Activated CD4-positive, alpha-beta T cell treated with anti-CD3 and anti-CD28 coated beads for 24 hours (primary cell): ENCODE measurements around the gene C3.
"Not testable (repeated sequence)": the region's sequence is repeated elsewhere in the genome, so short reads cannot be mapped to it uniquely, and the experiment has no call there.

Source experiments
- DNase-seq, 2 donors: peaks; one replicate each; pipeline ENCODE4 v3.0.0-alpha.2; 2020; ENCODE audit warnings: low read depth in 2 of 2

C3 gene

GRCh38 chr19:6664916-6665315, 55.5 kb downstream of the C3 start:
- DNase-seq: no peak

GRCh38 chr19:6663236-6664201, 56.9 kb downstream of the C3 start:
- DNase-seq: no peak

DNA sequence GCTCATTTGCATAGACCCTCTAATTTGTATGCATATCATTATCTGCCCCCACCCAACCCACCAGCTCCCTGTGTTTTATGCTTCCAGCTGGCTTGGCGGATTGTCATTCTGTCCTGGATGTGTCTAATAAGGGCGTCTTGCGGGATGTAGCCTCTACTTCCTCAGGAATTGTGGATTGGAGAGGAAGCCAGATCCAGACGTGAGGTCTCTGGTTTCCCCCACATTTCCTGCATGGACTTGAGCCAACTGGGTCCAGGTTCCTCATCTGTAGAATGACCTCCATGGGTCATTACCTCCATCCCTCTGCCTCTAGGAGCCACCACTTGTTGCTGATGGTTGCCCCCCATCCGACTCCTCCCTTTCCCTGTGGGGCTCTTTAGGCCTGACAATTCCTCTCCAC, 57.7 kb downstream of the C3 start:
- no peak for DNase-seq

DNA sequence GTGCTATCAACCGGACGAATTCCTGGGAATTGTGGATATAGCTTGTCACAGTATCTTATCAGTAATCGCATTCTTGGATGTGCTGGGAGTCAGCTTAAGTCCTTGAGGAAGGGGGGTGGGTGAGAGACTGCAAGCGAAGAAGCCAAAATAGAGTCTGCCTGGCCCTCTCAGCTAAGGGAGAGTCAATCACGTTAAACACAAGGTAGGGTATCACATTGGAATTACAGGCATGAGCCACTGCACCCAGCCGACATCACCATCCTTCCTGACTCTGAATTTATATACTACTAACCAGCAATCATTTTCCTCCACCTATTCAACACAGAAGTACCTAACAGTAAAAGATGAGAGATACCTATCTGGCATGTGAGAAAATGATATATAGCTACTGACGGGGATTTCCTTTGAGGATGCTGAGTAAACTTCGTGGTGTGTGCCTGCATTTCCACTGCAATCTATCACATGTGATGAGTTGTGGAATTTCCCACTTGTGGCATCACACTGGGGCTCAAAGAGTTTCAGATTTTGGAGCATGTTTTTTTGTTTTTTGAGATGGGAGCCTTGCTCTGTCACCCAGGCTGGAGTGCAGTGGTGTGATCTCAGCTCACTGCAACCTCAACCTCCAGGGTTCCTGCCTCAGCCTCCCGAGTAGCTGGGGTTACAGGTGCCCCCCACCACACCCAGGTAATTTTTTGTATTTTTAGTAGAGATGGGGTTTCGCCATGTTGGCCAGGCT, 58.8 kb downstream of the C3 start:
- DNase-seq: peak in 1 of 2 donors; percentile 51

GRCh38 chr19:6660930-6661329, 59.5 kb downstream of the C3 start:
- DNase-seq: no peak

DNA sequence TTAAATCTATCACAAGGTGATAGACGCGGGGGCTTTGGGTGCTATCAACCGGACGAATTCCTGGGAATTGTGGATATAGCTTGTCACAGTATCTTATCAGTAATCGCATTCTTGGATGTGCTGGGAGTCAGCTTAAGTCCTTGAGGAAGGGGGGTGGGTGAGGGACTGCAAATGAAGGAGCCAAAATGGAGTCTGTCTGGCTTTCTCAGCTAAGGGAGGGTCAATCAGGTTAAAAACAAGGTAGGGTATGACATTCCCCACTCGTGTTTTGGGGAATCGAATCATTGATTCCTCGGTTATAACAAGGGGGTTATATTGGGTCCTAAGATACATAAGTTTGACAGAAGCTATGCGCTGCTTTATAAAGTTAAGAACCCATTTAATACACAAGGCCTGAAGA, 64.1 kb downstream of the C3 start:
- not testable (repeated sequence) for DNase-seq

GRCh38 chr19:6654347-6655310, 65.8 kb downstream of the C3 start:
- DNase-seq: peak in 1 of 2 donors; percentile 49

- DNase-seq: no peak
These were observed 67.7 kb downstream of the C3 start for GRCh38 chr19:6652805-6653094.

- no peak for DNase-seq
These were observed 68.3 kb downstream of the C3 start for GRCh38 chr19:6651965-6652804.

DNA sequence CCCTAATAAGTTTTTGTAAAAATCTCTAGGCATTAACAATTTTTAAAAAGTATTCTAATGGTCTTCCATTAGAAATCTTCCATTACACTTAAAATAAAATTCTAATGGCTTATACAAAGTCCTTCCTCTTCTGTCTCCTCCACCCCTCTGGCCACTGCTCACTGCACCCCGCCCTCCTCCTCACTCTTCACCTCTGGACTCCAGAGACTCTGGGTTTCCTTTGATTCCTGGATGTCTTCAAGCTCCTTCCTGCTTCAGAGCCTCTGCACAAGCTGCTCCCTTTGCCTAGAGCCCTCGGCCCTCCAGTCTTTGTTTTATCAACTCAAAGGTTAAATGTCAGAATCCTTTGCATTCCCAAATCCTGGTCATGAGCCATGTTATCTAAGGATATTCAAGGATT, 71.3 kb downstream of the C3 start:
- DNase-seq: no peak

DNA sequence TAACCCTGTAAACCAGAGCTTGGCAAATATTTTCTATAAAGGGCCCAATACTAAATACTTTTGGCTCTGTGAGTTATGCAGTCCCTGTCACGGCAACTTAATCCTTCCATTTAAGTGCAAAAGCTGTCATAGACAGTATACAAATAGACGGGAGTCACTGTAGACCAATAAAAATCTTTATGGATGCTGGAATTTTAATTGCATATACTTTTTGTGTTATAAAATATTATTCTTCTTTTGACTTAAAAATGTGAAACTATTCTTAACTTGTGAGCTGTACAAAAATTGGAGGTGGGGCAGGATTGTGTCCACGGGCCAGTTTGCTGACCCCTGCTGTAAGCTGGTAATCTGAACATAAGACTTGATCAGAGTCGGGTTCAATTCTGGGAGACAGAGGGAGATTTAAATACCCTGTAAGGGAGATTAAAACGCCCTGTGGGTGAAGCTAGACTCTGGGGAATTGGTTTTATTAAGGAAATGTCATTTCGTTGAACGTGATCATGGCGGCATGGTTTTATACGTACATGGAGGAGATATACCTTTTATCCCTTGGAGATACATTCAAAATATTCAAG, 72.2 kb downstream of the C3 start:
- no peak for DNase-seq

GRCh38 chr19:6644796-6645195, 75.7 kb downstream of the C3 start:
- DNase-seq: no peak

GRCh38 chr19:6640333-6640732, 80.1 kb downstream of the C3 start:
- not testable (repeated sequence) for DNase-seq

- DNase-seq: no peak
These were observed 81.0 kb downstream of the C3 start for GRCh38 chr19:6639439-6639838.

DNA sequence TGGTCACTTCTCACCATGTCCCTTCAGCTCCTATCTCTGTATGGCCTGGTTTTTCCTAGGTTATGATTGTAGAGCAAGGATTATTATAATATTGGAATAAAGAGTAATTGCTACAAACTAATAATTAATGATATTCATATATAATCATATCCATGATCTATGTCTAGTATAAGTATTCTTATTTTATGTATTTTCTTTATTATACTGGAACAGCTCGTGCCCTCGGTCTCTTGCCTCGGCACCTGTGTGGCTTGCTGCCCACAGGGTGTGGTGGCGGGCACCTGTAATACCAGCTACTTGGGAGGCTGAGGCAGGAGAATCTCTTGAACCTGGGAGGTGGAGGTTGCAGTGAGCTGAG, 87.0 kb downstream of the C3 start:
- DNase-seq: not testable (repeated sequence)

DNA sequence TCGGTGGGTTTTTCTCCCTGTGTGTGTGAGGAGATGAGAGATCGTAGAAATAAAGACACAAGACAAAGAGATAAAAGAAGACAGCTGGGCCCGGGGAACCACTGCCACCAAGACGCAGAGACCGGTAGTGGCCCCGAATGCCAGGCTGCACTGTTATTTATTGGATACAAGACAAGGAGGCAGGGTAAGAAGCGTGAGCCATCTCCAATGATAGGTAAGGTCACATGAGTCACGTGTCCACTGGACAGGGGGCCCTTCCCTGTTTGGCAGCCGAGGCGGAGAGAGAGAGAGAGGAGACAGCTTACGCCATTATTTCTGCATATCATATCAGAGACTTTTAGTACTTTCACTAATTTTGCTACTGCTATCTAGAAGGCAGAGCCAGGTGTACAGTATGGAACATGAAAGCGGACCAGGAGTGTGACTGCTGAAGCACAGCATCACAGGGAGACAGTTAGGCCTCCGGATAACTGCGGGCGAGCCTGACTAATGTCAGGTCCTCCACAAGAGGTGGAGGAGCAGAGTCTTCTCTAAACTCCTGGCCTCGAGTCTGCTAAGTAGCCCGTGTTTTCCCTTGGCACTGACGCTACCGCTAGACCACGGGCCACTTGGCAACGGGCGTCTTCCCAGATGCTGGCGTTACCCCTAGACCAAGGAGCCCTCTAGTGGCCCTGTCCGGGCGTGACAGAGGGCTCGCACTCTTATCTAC, 87.5 kb downstream of the C3 start:
- DNase-seq: peak in 1 of 2 donors; percentile 49

GRCh38 chr19:6632002-6632621, 88.3 kb downstream of the C3 start:
- peak; percentile 54 to 94 for DNase-seq
